GM18520 (cell line): Measurements from ENCODE around the gene RFC5.
A peak's percentile ranks its signal among the peaks of the same experiment; 100 is the strongest.
"Not testable (repeated sequence)": the region's sequence is repeated elsewhere in the genome, so short reads cannot be mapped to it uniquely, and the experiment has no call there.

Experiments used
- ATAC-seq: cut with Tn5 transposase; IDR thresholded peaks from one replicate; pipeline ENCODE4 v1.9.1; 2021; ENCODE audit not compliant: unreplicated experiment

RFC5 gene

GRCh38 chr12:118016424-118017264, at the start of gene RFC5:
Gene RFC5, plus strand, starts transcription at chr12:118016703. Its CDS starts 125 bp downstream, at chr12:118016828.
- peak; percentile 98 for ATAC-seq

GRCh38 chr12:117967043-117967442, 49.5 kb upstream of the RFC5 start:
- ATAC-seq, result no peak

- ATAC-seq, result no peak
These were observed 49.0 kb upstream of the RFC5 start for GRCh38 chr12:117967512-117967911.

GRCh38 chr12:117968151-117968789, 48.2 kb upstream of the RFC5 start:
- ATAC-seq, result no peak

- ATAC-seq, result no peak
These were observed 47.5 kb upstream of the RFC5 start, which contains the start of gene KSR2 for GRCh38 chr12:117968826-117969659. Gene KSR2, minus strand, starts transcription at chr12:117968990. Its CDS starts 735 bp downstream, at chr12:117968255.

GRCh38 chr12:117970334-117970733, 46.2 kb upstream of the RFC5 start:
- no peak for ATAC-seq

GRCh38 chr12:117972301-117972700, 44.2 kb upstream of the RFC5 start:
- ATAC-seq, result no peak

- no peak for ATAC-seq
These were observed 41.5 kb upstream of the RFC5 start for GRCh38 chr12:117975006-117975405.

GRCh38 chr12:117977373-117977772, 39.1 kb upstream of the RFC5 start:
- no peak for ATAC-seq

- ATAC-seq, result no peak
These were observed 35.9 kb upstream of the RFC5 start for GRCh38 chr12:117980616-117981015.

GRCh38 chr12:117981267-117981666, 35.2 kb upstream of the RFC5 start:
- ATAC-seq, result no peak

GRCh38 chr12:117985182-117985581, 31.3 kb upstream of the RFC5 start:
- ATAC-seq, result no peak

- ATAC-seq, result no peak
These were observed 29.6 kb upstream of the RFC5 start for GRCh38 chr12:117986705-117987469.

- ATAC-seq, result no peak
These were observed 21.7 kb upstream of the RFC5 start for GRCh38 chr12:117994551-117995438.

GRCh38 chr12:117998719-117999118, 17.8 kb upstream of the RFC5 start:
- ATAC-seq, result no peak

GRCh38 chr12:117999806-118000205, 16.7 kb upstream of the RFC5 start:
- not testable (repeated sequence) for ATAC-seq

GRCh38 chr12:118010903-118011302, 5.6 kb upstream of the RFC5 start:
- no peak for ATAC-seq

- ATAC-seq, result no peak
These were observed 5.1 kb upstream of the RFC5 start for GRCh38 chr12:118011377-118011776.

GRCh38 chr12:118011961-118012360, 4.5 kb upstream of the RFC5 start:
- ATAC-seq, result no peak

GRCh38 chr12:118013283-118013682, 3.2 kb upstream of the RFC5 start:
- ATAC-seq, result no peak
